ENCODE measurements around the gene STEAP4.
"Not testable (repeated sequence)": the region's sequence is repeated elsewhere in the genome, so short reads cannot be mapped to it uniquely, and the experiment has no call there.

Gene STEAP4

GRCh38 chr7:88259656-88260380 is 46.9 kb downstream of the STEAP4 start:
- DNase-seq (ENCODE audit: low read depth, low spot score) = no peak
- in situ Hi-C loops (cut with HindIII; ENCODE audit: low sequenced_read_pairs) = no loop called here
- no peak for TF ChIP-seq CTCF (IDR thresholded peaks at IDR 0.05; ENCODE audit: low read depth, low read length)
- H3K4me3 ChIP-seq (ENCODE audit: low read depth, low read length) = no peak overlapping the region

DNA sequence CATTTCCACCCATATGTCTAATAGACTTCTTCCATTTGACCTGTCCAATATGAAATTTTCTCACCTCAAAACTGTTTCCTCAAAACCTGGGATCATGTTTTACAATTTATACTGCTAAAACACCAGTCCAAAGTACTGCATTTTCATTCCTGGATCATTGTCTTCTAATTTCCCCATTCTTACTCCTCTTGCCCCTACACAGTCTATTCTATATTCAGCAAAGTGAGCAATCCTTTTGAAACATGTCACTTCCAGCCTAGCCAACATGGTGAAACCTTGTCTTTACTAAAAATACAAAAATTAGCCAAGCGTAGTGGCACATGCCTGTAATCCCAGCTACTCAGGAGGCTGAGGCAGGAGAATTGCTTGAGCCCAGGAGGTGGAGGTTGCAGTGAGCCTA is 48.4 kb downstream of the STEAP4 start:
- H3K4me3 ChIP-seq (ENCODE audit: low read depth, low read length); DNase-seq (ENCODE audit: low read depth, low spot score); in situ Hi-C loops (cut with HindIII; ENCODE audit: low sequenced_read_pairs): not testable (repeated sequence)

- no peak overlapping the region for H3K4me3 ChIP-seq (ENCODE audit: low read depth, low read length)
- in situ Hi-C loops (cut with HindIII; ENCODE audit: low sequenced_read_pairs) = no loop called here
- DNase-seq (ENCODE audit: low read depth, low spot score) = no peak
- no peak for TF ChIP-seq CTCF (IDR thresholded peaks at IDR 0.05; ENCODE audit: low read depth, low read length)
These were observed 49.8 kb downstream of the STEAP4 start for GRCh38 chr7:88256906-88257305.

- no peak for TF ChIP-seq CTCF (IDR thresholded peaks at IDR 0.05; ENCODE audit: low read depth, low read length)
- DNase-seq (ENCODE audit: low read depth, low spot score) = no peak
- in situ Hi-C loops (cut with HindIII; ENCODE audit: low sequenced_read_pairs) = no loop called here
- no peak overlapping the region for H3K4me3 ChIP-seq (ENCODE audit: low read depth, low read length)
These were observed 51.8 kb downstream of the STEAP4 start for GRCh38 chr7:88254721-88255424.

GRCh38 chr7:88253640-88254039 is 53.1 kb downstream of the STEAP4 start:
- in situ Hi-C loops (cut with HindIII; ENCODE audit: low sequenced_read_pairs) = no loop called here
- H3K4me3 ChIP-seq (ENCODE audit: low read depth, low read length) = no peak overlapping the region
- DNase-seq (ENCODE audit: low read depth, low spot score) = no peak
- TF ChIP-seq CTCF (IDR thresholded peaks at IDR 0.05; ENCODE audit: low read depth, low read length) = no peak

GRCh38 chr7:88244258-88244657 is 62.4 kb downstream of the STEAP4 start:
- in situ Hi-C loops (cut with HindIII; ENCODE audit: low sequenced_read_pairs) = no loop called here
- H3K4me3 ChIP-seq (ENCODE audit: low read depth, low read length) = no peak overlapping the region
- no peak for TF ChIP-seq CTCF (IDR thresholded peaks at IDR 0.05; ENCODE audit: low read depth, low read length)
- DNase-seq (ENCODE audit: low read depth, low spot score) = no peak

DNA sequence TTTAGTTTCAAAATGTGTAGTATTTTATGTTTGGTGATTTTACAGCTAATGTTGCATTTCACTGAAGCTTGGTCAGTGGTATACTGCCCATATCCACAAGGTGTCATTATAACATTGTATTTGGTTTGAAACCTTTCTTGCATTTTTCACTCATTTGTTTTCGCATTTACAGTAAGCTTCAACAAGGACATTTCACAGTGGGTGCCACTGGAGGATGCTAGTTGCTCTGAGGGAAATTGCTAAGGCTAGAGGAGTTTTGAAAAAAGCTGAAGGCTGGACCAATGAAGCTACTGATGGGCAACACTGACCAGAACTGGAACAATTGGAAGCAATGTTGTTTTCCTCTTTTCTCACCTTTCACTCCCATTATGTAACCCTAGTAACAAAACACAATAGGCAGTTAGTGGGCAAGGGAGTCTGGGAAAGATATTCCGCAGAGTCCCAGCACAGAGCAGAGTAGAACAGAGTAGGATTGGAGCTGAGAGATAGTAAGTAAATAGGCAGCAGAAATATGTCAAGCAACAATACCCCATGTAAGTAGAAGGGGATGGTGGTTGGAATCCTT is 63.3 kb downstream of the STEAP4 start:
- DNase-seq (ENCODE audit: low read depth, low spot score) = peak; percentile 73
- in situ Hi-C loops (cut with HindIII; ENCODE audit: low sequenced_read_pairs) = no loop called here
- peak; percentile 72 for TF ChIP-seq CTCF (IDR thresholded peaks at IDR 0.05; ENCODE audit: low read depth, low read length)
- H3K4me3 ChIP-seq (ENCODE audit: low read depth, low read length) = no peak overlapping the region

Measured in astrocyte of the spinal cord (primary cell).